GM11168 (cell line): Measurements from ENCODE around the gene CACFD1.

Experiments used
- in situ Hi-C: fragments of 300-500 bp; cut with MboI; formaldehyde crosslinking; loops from one replicate; pipeline ENCODE4 v1.12.0; 2022; ENCODE audit warnings: low sequenced_read_pairs; ENCODE audit not compliant: unreplicated experiment

The CACFD1 gene

DNA sequence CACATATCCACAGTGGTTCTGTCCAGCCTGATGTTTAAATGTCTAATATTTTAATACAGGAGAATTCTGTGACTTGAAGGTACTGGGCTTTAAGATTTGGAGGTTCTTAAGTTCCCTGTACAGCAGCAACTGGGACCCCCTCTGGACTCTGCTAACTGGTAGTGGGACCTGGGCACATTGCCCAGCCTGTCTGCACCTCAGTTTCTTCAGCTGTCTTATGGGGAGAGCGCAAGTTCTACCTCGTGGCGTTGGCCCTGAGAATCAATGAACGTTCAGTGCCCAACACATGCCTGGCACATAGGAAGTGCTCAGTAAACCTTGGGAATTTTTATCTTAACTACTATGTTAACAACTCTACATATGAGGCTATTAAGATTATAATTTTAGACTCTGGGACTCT is 17.7 kb downstream of the CACFD1 start:
- in situ Hi-C loops = loop anchor here (25.0 kb wide), 1 partner anchor 290 kb away; no protein-coding TSS in a partner anchor

DNA sequence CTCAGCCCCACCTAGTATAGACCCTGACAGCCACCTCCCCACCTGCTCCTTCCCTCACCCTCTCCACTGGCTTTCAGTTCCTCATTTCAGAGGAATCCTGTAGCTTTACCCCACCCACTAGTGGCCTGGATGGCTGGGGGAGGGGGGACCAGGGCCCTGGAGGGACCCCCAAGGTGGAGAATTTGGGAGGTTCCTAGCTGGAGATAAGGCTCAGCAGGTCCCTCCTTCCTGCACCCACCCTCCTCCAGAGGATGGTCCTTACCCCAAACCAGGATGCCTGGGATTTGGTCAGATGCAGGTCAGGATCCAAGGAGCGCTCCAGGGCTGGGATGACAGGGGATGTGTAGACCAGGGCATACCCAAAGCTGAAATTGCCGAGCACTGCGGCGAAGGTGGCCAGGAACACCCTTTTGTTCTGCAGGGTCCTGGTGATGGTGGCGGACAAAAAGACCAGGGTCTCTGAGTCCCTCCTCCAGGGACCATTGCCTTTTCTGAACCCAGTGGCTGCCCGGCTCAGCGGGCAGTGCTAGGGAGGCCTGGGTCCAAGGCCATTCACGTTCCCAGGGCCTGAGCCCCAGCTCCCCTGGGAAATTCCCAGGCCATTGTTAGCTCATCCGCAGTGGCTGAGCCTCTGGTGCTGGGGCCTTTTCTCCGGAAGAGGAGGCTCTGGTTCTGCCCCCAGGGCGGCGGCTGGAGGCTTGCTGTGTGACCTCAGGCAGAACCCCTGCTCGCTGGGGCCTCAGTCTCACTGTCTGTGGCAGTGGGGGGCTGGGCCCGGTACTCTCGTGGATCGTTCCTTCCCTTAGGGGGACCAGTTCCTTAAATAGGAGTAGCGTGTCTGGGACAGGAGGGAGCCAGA is 18.4 kb downstream of the CACFD1 start:
- in situ Hi-C loops = loop anchor here (25.0 kb wide), 1 partner anchor 291 kb away; no protein-coding TSS in a partner anchor

DNA sequence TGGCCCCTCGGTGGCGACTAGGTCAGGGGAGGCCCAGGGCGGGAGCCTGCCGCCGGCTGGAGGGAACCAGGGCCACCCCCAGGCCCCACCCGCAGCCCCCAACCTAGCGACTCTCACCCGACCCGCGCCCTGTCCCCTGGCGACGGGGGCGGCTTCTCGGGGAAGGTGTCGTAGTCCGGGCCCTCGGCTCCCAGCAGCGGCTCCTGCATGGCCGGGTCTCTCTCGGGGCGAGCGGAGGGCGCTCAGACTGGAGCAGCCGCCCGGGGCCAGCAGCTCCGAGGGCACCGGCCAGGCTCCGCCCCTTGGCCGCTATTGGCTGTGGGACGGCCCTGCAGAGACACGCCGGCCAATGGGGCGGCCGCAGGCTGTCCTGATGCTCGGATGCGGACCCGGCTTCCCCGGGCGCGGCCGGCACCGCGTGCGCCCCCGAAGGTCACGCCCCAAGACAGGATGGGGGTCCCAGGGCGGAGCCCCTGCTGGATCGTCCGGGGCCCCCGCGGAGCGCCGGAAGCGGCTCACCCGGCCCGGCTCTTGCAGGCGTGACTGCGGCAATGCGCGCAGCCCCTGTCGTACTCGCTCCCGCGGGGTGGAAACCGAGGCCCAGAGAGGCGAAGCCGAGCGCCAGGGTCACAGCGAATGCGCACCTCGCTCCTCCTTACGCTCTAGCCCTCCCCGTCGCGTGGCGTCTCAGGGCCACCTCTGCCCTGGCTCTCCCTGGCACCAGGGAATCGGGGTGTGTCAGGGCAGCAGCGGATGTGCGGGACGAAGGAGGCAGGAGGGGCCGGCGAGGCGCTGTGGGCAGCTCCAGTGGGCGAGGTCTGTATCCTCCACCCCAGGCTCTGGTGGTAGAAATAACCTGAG is 19.3 kb downstream of the CACFD1 start, which contains the start of gene SLC2A6:
Gene SLC2A6, minus strand, starts transcription at position 249 of the 861 bp plus-strand sequence. Its CDS starts 40 bp downstream, at position 209.
- in situ Hi-C loops = loop anchor here (25.0 kb wide), 1 partner anchor 292 kb away; no protein-coding TSS in a partner anchor

DNA sequence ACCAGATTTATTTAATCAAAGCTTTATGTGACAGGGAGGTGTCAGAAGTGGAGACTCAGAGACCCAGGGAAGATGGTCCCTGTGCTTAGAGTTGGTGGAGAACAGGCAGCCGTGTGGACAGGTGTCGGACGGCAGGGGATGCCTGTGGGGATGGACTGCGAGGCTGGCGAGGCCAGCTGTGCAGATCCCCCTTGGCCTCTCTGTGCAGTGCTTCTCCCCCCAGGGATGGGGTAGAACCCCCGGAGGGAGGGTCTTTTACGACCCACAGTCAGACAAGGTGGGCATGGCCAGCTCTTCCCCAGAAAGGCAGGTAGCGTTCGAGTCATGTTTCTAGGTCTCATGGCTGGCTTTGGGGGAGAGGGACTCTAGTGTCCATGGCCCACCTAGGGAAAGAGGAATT is 23.8 kb downstream of the CACFD1 start:
- in situ Hi-C loops = loop anchor here (25.0 kb wide), 1 partner anchor 296 kb away; no protein-coding TSS in a partner anchor

DNA sequence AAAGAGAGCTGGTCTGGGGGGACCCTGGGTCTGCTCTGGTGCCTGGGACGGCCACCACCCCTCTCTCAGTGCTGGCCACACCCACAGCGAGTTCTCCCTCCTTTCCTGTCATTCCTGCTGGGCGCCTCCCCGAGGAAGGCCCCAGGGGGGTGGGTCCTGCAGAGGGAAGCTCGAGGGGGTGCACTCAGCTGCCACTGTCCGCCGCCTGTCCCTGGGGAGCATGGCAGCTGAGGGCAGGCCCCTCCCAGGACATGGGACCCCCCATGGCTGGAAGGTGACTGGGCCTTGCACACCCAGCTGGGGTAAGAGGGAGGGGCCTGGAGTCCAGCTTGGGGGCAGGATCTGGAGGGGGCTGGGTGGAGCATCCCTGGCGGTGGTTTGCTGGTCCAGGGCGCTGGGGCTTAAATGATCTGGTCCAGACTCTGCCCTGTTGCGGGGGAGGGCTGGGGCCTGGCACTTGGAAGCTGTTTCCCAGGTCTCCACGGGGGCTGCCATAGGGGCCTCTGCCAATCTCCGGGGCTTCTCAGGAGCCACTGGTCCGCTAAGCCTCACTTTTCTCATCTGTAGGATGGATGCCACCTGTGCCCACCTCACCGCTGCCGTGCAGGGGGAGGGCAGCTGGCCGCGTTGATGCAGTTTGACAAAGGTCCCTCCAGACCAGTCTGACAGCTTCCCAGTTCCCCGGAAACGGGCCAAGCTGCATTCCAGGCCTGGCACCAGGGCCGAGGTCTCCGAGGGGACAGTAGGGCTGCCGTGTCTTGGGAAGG is 25.1 kb downstream of the CACFD1 start:
- in situ Hi-C loops = loop anchor here (25.0 kb wide), 1 partner anchor 298 kb away; no protein-coding TSS in a partner anchor

DNA sequence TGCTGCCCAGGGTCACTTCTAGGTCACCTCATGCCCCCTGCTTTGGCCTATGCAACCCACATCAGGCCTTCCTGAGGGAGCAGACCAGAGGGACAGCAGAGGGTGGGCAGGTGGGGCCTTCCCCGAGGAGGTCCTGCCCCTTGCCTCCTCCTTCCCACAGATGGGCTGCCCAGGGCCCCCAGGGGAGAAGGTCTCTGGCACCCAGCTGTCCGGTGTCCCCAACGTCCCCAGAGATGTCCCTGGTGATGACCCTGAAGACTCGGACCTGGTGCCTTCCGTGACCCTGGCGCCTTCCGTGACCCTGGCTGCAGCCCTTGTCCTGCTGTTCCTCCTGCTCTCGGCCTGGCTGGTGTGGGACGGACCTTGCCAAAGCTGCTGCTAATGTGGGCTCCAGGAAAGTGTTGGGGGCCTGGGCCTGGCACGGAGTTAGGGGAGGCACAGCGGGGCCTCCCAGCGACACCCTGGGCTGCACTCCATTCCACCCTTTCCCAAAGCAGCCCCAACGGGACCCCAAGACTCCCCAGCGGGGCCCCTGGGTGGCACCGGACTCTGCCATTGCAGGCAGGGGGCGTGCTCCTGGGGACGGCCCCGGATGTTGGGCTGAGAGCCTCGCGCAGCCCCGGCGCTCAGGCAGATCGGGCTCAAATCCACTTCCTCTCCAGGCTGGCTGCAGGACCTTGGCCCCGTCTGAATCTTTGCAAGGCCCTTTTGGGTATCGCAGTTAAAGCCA is 25.9 kb downstream of the CACFD1 start:
- in situ Hi-C loops = loop anchor here (25.0 kb wide), 1 partner anchor 298 kb away; no protein-coding TSS in a partner anchor

DNA sequence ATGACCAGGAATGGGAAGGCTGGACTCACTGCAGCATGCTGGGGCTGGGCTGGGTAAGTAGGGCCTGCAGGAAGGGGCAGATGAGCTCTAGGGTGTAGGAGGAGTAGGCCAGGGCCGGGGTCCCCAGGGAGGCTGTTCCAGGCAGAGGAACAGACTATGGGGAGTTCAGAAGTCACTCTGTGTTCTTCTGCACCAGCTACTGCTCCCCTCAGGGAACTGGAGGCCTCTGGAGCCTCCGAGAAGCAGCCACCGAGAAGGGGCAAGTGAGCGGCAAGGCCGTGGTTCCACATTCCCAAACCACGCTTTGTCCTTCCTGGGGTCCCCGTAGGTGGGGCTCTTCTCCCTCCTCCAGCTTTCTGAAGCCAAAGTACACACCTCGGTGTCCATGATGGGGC is 27.6 kb downstream of the CACFD1 start:
- in situ Hi-C loops = loop anchor here (25.0 kb wide), 1 partner anchor 300 kb away; no protein-coding TSS in a partner anchor

DNA sequence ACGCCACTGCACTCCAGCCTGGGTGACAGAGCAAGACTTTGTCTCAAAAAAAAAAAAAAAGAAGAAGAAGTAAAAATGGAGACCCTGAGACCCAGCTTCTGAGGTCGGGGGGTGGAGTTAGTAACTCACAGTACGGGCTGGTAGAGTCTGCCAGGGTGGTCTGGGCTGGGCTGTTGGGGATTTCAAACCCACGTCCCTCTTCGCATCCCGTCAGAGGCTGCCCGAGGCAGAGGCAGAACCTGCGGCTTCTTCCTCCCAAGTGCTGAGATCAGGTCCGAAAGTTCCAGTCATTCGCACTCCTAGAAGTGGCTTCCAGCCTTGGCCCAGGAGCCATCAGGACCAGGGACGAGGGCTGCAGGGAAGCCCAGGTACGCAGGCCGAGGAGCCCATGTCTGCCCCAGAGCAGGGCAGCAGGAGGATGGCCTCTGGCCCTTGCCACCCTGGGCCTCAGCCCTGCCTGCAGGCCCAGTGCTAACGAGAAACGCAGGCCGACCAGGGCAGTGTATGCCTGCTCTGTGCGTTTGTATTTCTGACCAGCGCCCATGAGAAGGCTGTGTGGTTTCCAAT is 29.0 kb downstream of the CACFD1 start:
- in situ Hi-C loops = loop anchor here (25.0 kb wide), 1 partner anchor 301 kb away; no protein-coding TSS in a partner anchor

DNA sequence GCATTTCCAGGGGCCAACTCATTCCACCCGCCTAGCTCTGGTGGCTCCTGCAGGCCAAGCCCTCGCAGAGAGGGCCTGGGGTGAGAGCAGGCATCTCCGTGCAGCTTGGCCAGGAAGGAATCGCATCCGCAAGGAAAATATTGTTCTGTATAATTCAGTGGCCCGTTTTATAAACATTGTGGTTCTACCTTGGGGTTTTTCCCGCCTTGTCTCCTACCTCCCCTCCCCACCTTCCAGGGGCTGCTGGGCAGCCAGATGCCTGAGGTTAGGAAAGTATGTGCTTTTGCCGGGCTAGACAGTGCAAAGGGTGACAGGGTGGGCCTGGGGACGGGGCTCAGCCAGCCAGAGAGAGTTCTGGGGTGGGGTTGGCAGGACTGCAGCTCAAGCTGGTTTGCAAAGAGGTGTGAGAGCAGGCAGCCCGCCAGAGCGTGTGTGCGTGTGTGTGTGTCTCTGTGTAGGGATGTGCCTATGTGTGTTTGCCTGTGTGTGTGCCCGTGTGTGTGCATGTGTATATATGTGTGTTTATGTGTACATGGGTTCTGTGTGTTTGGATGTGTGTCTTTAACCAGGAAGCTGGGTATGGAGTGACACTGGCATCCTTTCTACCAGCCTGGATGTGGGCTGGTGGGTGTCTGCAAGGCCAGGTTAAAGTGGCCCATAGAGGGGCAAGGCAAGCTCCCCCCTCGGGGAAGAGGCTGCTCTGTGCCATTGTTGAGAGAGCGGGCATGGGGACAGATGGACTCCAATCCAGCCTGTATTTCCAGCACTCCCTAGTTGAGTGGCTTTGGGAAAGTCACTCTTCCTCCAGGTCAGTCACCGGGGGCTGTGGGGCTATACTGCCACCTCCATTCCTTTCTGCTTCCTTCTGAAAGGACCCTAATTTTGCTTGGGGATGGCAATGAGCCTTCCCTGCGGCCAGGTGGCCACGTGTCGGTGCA is 29.7 kb downstream of the CACFD1 start:
- in situ Hi-C loops = loop anchor here (25.0 kb wide), 1 partner anchor 302 kb away; no protein-coding TSS in a partner anchor

DNA sequence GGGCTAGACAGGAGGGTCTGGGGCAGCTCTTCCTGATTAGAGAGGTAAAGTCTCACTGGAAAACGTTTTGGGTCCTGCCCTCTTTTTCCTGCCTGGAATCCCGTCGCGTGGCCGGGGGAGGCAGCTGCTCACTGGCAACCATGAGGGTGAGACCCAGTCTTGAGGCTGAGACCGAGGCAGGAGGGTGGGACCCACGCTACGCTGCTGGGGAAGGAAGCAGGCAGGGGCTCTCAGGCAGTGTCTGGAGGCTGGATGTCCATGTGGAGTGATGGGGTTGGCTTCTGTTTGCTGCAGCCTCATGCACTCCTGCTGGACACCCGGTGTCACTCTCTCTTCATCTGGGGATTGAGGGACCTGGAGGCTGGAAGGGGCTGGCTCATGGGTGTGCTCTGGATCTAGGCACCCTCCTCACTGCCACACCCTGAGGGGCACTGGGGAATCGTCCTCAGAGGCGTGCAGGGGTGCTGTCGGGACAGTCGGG is 30.5 kb downstream of the CACFD1 start:
- in situ Hi-C loops = loop anchor here (25.0 kb wide), 1 partner anchor 303 kb away; no protein-coding TSS in a partner anchor

DNA sequence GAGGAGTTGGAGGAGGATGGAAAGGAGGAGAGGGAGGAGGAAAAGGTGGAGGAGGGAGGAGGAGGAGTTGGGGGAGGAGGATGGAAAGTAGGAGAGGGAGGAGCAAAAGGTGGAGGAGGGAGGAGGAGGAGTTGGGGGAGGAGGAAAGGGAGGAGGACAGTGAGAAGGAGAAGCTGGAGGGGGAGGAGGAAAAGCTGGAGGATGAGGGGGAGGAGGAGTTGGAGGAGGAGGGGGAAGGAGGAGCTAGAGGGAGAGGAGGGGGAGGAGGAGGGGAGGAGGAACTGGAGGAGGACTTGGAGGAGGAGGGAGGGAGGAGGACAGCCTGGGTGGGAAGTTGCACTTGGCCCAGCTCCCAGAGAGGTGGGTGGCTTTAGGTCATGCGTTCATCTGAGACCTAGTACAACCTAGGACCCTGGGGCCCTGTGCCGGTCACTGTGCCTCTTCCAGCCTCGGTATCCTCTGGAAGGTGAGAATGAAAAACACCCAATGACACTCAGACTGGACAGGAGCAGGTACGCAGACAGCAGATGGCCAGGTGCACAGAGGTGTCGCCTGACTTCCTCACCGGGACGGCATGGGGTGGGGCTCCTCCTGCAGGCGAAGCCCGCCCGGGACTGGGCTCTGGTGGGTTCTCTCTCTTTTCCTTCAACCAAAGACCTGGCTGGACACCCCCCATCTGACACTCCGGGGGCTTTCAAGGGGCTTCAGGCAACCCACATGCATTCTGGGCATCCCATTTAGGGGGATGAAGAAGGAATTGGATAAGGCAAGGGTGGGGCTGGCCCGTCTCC is 31.3 kb downstream of the CACFD1 start:
- in situ Hi-C loops = loop anchor here (25.0 kb wide), 1 partner anchor 304 kb away; no protein-coding TSS in a partner anchor

DNA sequence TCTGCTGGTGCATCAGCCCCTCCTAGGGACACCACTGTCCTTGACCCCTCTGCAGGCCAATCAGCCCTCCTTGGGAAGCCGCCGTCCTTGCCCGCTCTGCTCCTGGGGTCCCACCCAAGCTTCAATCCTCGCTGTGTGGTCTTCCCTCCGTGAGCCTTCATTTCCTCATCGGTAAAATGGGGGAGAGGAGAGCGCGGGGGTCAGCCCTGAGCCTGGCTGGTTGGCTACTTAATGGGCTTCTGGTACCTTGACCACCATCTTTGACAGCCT is 31.8 kb downstream of the CACFD1 start:
- in situ Hi-C loops = loop anchor here (25.0 kb wide), 1 partner anchor 304 kb away; no protein-coding TSS in a partner anchor

DNA sequence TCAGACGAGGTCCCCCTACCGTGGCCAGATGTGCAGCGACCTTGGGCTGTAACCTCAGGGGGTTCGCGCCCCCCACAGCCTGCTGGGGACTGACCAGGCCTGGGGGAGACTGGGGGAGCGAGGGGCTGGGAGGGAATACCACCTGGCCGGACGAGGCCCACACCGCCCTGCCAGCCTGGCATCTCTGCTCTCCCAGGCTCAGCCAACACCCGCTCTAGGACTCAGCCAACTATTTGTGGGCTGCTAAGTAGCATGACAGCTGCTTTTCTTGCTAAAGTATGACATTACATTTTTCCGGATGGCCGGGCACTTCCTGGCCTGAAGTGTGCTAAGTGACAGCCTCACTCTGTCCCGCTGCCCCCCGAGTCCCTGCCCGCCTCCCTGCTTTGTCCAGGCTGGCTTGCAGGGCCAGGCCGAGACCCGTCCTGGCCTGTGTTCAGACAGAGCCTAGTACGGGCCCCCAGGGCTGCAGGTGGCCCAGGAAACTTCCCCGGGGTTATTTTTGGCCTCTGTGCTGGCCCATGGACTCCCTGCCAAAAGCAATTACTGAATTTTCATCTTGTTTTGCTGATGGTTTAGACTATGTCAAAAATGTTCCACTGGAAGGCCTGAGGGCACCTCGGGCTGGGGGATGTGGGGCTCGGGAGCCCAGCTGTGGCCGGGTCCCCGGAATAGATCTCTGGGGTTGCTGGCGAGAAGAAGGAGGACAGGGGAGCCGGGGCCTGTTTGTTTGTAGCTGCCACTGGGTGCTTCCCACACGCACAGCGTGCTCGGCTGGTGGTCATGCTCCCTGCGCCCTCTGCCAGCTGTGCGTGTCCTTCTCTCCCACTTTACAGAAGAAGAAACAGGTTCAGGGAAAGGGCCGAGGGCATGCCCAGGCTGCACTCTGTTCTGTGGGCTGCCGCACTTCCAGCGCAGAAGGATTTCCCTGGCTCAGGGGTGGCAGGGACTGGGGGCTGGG is 32.6 kb downstream of the CACFD1 start:
- in situ Hi-C loops = loop anchor here (25.0 kb wide), 1 partner anchor 305 kb away; no protein-coding TSS in a partner anchor

DNA sequence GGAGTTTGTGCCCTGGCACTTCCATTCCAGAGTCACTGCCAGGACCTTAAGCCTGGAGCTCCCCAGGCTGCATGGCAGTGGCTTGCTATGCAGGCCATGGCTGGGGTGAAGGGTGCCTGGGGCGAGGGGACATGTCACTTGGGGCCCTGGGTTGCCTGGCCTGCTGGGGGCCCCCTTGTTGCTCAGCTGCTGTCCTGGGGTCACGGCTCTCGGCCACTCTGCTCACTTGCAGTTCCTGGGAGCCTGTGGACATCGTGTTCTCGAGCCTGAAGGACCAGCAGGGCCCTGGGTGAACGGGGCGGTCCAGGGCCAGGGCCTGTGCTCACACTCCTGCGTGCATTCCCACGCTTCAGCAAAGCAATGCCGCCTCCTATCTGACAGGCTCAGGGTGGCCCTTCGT is 33.6 kb downstream of the CACFD1 start:
- in situ Hi-C loops = loop anchor here (25.0 kb wide), 1 partner anchor 306 kb away; no protein-coding TSS in a partner anchor

DNA sequence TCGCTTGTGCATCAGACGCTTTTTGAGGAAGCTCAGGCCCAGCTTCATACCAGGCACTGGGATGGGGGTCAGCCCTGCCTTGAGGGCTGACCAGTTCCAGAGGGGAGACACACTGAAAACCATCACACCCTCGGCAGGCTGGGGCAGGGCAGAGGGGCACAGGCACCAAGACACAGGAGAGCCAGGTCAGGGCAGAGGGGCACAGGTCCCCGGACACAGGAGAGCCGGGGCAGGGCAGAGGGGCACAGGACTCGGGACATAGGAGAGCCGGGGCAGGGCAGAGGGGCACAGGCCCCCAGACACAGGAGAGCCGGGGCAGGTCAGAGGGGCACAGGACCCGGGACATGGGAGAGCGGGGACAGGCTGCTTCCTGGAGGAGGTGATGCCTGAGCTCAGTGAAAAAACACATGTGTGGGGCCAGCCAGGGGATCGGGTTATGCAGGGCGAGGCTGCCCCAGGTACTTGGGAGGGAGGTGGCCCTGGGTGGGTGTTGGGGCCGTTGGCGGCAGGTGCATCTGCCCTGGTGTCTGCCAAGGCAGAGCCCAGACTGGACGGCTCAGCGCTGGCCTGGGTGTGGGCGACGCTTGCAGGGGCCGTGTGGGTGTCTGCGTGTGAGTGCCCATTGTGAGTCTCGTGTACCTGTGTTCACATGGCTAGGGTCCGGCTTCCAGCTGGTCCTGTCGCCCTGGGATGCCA is 34.2 kb downstream of the CACFD1 start:
- in situ Hi-C loops = loop anchor here (25.0 kb wide), 1 partner anchor 307 kb away; no protein-coding TSS in a partner anchor
